HepG2 (cell line): ENCODE results near the gene SLN. TPM values are rescaled to one million over a fixed set of nuclear protein-coding genes. Genes with fewer than 3 reads are reported as not detected.

Experiments
- ATAC-seq: fragments of 200-7000 bp; cut with Tn5 transposase; 3 replicates; pipeline ENCODE4 v1.9.1; 2020; ENCODE audit warnings: mild to moderate bottlenecking, moderate library complexity
- BruUV-seq: library from RNA; stranded (reverse); fragments of 400-500 nt; replicated peaks from 2 replicates; lab custom pipeline; 2021; lab: Mats Ljungman, UMichigan
- CTCF ChIA-PET: fragments of 300-600 bp; formaldehyde crosslinking; extraction: SDS; loops from one replicate; lab custom pipeline; 2021; ENCODE audit warnings: low total read pairs, inconsistent platforms, low intra/inter-chr PET ratio; lab: Yijun Ruan, JAX
- POLR2A ChIA-PET: fragments of 350-600 bp; sonication (Branson Sonifier 250); formaldehyde crosslinking; loops from one replicate; lab custom pipeline; 2020; ENCODE audit warnings: antibody characterized with exemption, inconsistent platforms; lab: Yijun Ruan, JAX
- DNase-seq: peaks from one replicate; pipeline ENCODE4 v3.0.0-alpha.2; 2015; ENCODE audit warnings: low spot score
- FAIRE-seq: peaks from 3 replicates; lab custom pipeline; 2011; peaks lifted over from hg19 to GRCh38; lab: Jason Lieb, UNC
- H2AFZ ChIP-seq: one replicate; pipeline ENCODE4 v1.6.1; 2011; ENCODE audit warnings: low read length, inconsistent platforms
- H3K27ac ChIP-seq: fragments of 300-600 bp; 3 replicates; pipeline ENCODE4 v1.8.0; 2011; ENCODE audit warnings: mixed run types, mild to moderate bottlenecking, mixed read lengths, low read length, inconsistent platforms; ENCODE audit not compliant: insufficient read depth; ENCODE audit errors: extremely low read length
- H3K27me3 ChIP-seq, 2 experiments: fragments of 200-600 bp in 1 of 2; 2 replicates in 1 of 2; 3 replicates in 1 of 2; pipeline versions ENCODE4 v1.6.0 to v1.8.0; 2011; ENCODE audit warnings: low read length in 2 of 2, mild to moderate bottlenecking in 2 of 2, moderate library complexity in 2 of 2, inconsistent platforms in 1 of 2; ENCODE audit not compliant: insufficient read depth in 2 of 2, control insufficient read depth in 1 of 2
- H3K36me3 ChIP-seq, 2 experiments: fragments of 200-600 bp in 1 of 2; replicated peaks in 1 of 2; 2 replicates in 1 of 2; 3 replicates in 1 of 2; pipeline versions ENCODE4 v1.5.1 to v1.8.0; 2011; ENCODE audit warnings: low read length in 2 of 2, inconsistent platforms in 1 of 2; ENCODE audit not compliant: insufficient read depth in 2 of 2, control insufficient read depth in 1 of 2
- H3K4me1 ChIP-seq: 2 replicates; pipeline ENCODE4 v1.5.1; 2012; ENCODE audit warnings: low read length, inconsistent platforms; ENCODE audit not compliant: insufficient read depth
- H3K4me2 ChIP-seq: 2 replicates; pipeline ENCODE4 v1.6.0; 2011; ENCODE audit warnings: low read depth, low read length, inconsistent platforms
- H3K4me3 ChIP-seq, 3 experiments: fragments of 200-600 bp in 1 of 3; sonication (generic), shearing (Covaris generic) in 1 of 3; replicated peaks in 1 of 3; 2 replicates each; pipeline ENCODE4 v1.5.1; 2011 to 2016; ENCODE audit warnings: low read length in 3 of 3, inconsistent platforms in 2 of 3, low read depth in 2 of 3, mild to moderate bottlenecking in 2 of 3, control low read depth in 1 of 3, mixed read lengths in 1 of 3; ENCODE audit not compliant: insufficient read depth in 1 of 3
- H3K79me2 ChIP-seq: one replicate; pipeline ENCODE4 v1.6.1; 2011; ENCODE audit warnings: low read length, inconsistent platforms; ENCODE audit not compliant: insufficient read depth
- H3K9ac ChIP-seq: 2 replicates; pipeline ENCODE4 v1.6.0; 2011; ENCODE audit warnings: mild to moderate bottlenecking, low read depth, low read length, inconsistent platforms; ENCODE audit not compliant: insufficient read depth
- H3K9me3 ChIP-seq: 2 replicates; pipeline ENCODE4 v1.5.1; 2012; ENCODE audit warnings: mild to moderate bottlenecking, low read length
- H4K20me1 ChIP-seq: 2 replicates; pipeline ENCODE4 v1.6.0; 2011; ENCODE audit warnings: inconsistent platforms, mild to moderate bottlenecking, low read length, moderate library complexity; ENCODE audit not compliant: insufficient read depth
- ATF7 ChIP-seq, 2 experiments: fragments of 450-650 bp in 1 of 2; sonication (generic) in 1 of 2; formaldehyde crosslinking in 1 of 2; IDR thresholded peaks; 2 replicates each; pipeline versions ENCODE4 v1.4.0 to v1.6.1; 2016 to 2020; ENCODE audit warnings: antibody characterized with exemption in 1 of 2, mild to moderate bottlenecking in 1 of 2, missing genetic modification reagents in 1 of 2
- CREB1 ChIP-seq, 2 experiments: fragments of 450-650 bp in 1 of 2; IDR thresholded peaks; 2 replicates each; pipeline ENCODE4 v1.6.1; 2016 to 2017; ENCODE audit warnings: control low read depth in 1 of 2, mild to moderate bottlenecking in 1 of 2, missing compliant biosample characterization in 1 of 2, missing genetic modification characterization in 1 of 2
- GTF2F1 ChIP-seq: fragments of 150-350 bp; IDR thresholded peaks from 2 replicates; pipeline ENCODE4 v1.6.1; 2014; ENCODE audit warnings: low read length
- SIN3A ChIP-seq: IDR thresholded peaks from 2 replicates; pipeline ENCODE4 v1.6.1; 2011; ENCODE audit warnings: low read depth, mild to moderate bottlenecking, control low read depth, low read length, borderline replicate concordance
- SIX1 ChIP-seq: sonication (generic); formaldehyde crosslinking; IDR thresholded peaks from 2 replicates; pipeline ENCODE4 v1.4.0; 2020; ENCODE audit warnings: missing genetic modification reagents, borderline replicate concordance
- TRAFD1 ChIP-seq: sonication (generic); formaldehyde crosslinking; IDR thresholded peaks from 2 replicates; pipeline ENCODE4 v1.5.1; 2020; ENCODE audit warnings: missing genetic modification reagents, mild to moderate bottlenecking, borderline replicate concordance
- YEATS2 ChIP-seq: sonication (generic); formaldehyde crosslinking; IDR thresholded peaks from 2 replicates; pipeline ENCODE4 v1.4.0; 2020; ENCODE audit warnings: missing genetic modification reagents, borderline replicate concordance
- ZBTB4 ChIP-seq: sonication (generic); formaldehyde crosslinking; IDR thresholded peaks from 2 replicates; pipeline ENCODE4 v1.4.0; 2020; ENCODE audit warnings: missing genetic modification reagents, mild to moderate bottlenecking, borderline replicate concordance
- ZFP1 ChIP-seq: IDR thresholded peaks from 2 replicates; pipeline ENCODE4 v1.6.1; 2016
- ZFYVE20 ChIP-seq: sonication (generic); formaldehyde crosslinking; IDR thresholded peaks from 2 replicates; pipeline ENCODE4 v1.8.0; 2023; ENCODE audit warnings: low read depth, mild to moderate bottlenecking, moderate library complexity, missing genetic modification reagents, borderline replicate concordance
- ZNF564 ChIP-seq: sonication (generic); formaldehyde crosslinking; IDR thresholded peaks from 2 replicates; pipeline ENCODE4 v1.8.1; 2023; ENCODE audit warnings: mild to moderate bottlenecking, missing genetic modification reagents
- WGBS: methylation state at CpG from one replicate; pipeline ENCODE4 v1.1.6; 2017; ENCODE audit warnings: low lambda C conversion rate; 5-methylcytosine and 5-hydroxymethylcytosine counted together
- in situ Hi-C: cut with HindIII; loops from 2 replicates; pipeline ENCODE4 v1.10.0; 2017; ENCODE audit warnings: low pct_unique_long_range_greater_than_20kb; ENCODE audit not compliant: extremely low pct_ligation_motif_present
- intact Hi-C: fragments of 100-400 bp; cut with micrococcal nuclease; formaldehyde crosslinking; loops from one replicate; pipeline ENCODE4 v1.10.0; 2022; ENCODE audit not compliant: unreplicated experiment
- polyA plus RNA-seq, 8 experiments: library from polyadenylated mRNA; depleted of rRNA in 3 of 8; stranded (reverse) in 7 of 8; unstranded in 1 of 8; fragments of >200 nt; fragmentation: Illumina TruSeq in 4 of 8; extraction: Trizol in 4 of 8; gene quantifications; 2 replicates each; pipeline versions ENCODE4 v1.2.1 to v1.2.3, GENCODE V29; 2011 to 2016; ENCODE audit warnings: low read depth in 4 of 8, missing spikeins in 1 of 8, mixed read lengths in 1 of 8; ENCODE audit not compliant: insufficient read depth in 1 of 8
- total RNA-seq, 5 experiments: library from RNA; depleted of rRNA; stranded (reverse); fragments of >200 nt; fragmentation: Illumina TruSeq; extraction: Trizol; gene quantifications; 2 replicates each; pipeline ENCODE4 v1.2.3, GENCODE V29; 2016; ENCODE audit warnings: low read depth in 1 of 5

The SLN gene
- total and polyA plus RNA-seq, 2 of the 13 experiments (the other 11 are each of a cell fraction or from before 2014, with no cell fraction given) = not detected

DNA sequence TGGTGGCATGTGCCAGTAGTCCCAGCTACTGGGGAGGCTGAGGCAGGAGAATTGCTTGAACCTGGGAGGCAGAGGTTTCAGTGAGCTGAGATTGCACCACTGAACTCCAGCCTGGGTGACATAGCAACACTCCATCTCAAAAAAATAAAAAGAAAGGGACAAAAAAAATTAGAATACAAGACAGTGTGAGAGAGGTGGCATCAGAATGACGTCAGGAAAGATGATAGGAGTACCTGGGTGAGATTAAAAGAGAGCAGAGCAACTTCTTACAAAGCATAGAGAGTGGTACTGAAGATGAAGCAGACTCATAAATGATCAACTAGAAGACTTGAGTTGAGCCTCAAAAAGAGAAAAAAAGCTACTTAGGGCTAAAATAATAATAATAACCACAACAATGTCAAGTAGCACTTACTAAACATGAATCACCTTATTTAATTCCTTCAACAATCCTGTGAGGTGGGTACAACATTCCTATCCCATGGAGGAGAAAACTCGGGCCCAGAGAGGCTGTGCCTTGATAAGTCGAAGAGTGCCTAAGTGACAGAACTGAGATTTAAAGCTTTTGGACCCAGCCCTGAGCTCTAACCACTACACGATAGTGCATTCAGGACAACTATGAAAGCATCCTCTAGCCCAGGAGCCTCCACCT lies 5.2 kb upstream of the SLN start:
- Histone ChIP-seq H3K4me2 (no peak overlapping the region), H3K9ac (no peak overlapping the region), H3K27ac (no peak overlapping the region), H3K4me3 (no peak overlapping the region), H3K27me3 (peaks cover 0 to 9% of the 10 kb centered on the region in 2 experiments; a peak in 1 of 5 replicates), H2AFZ (no peak overlapping the region), H4K20me1 (no peaks in the 10 kb centered on the region), H3K79me2 (no peaks in the 10 kb centered on the region), H3K36me3 (no peaks in the 10 kb centered on the region), H3K4me1 (no peaks in the 10 kb centered on the region), H3K9me3 (no peaks in the 10 kb centered on the region)
- ATAC-seq = no peak
- BruUV-seq = no TSS peak
- POLR2A ChIA-PET = no interaction called here
- DNase-seq = no peak
- CTCF ChIA-PET = no interaction called here
- in situ Hi-C loops = no loop called here
- 2% methylated on average over 4 of the region's 4 CpGs for WGBS
- intact Hi-C loops = no loop called here
- FAIRE-seq = no peak
- TF ChIP-seq ATF7 (IDR thresholded peaks at IDR 0.05) (peak; percentile 78), ATF7 (CRISPR knock-in tag; IDR thresholded peaks at IDR 0.05) (no peak), CREB1 (IDR thresholded peaks at IDR 0.05) (peak; percentile 76), CREB1 (CRISPR knock-in tag; IDR thresholded peaks at IDR 0.05) (no peak), ZFP1 (CRISPR knock-in tag) (no peak)

- peaks cover 0 to 9% of the 10 kb centered on the region in 2 experiments; a peak in 1 of 5 replicates for H3K27me3 ChIP-seq
- H3K36me3 ChIP-seq = no peaks in the 10 kb centered on the region
- H3K4me3 ChIP-seq = no peak overlapping the region
- no peaks in the 10 kb centered on the region for H3K79me2 ChIP-seq
- no TSS peak for BruUV-seq
- 0% methylated on average over 3 of the region's 3 CpGs for WGBS
- no peak overlapping the region for H3K27ac ChIP-seq
- ATAC-seq (no peak), DNase-seq (no peak), FAIRE-seq (no peak)
- H3K4me2 ChIP-seq = no peak overlapping the region
- in situ Hi-C loops = no loop called here
- H3K4me1 ChIP-seq = no peaks in the 10 kb centered on the region
- POLR2A ChIA-PET = no interaction called here
- intact Hi-C loops = no loop called here
- no peak overlapping the region for H2AFZ ChIP-seq
- no peaks in the 10 kb centered on the region for H4K20me1 ChIP-seq
- no peaks in the 10 kb centered on the region for H3K9me3 ChIP-seq
- H3K9ac ChIP-seq = no peak overlapping the region
- CTCF ChIA-PET = no interaction called here
- TF ChIP-seq SIN3A = no peak
- no peak for TF ChIP-seq ZNF564
- no peak for TF ChIP-seq ZBTB4 (CRISPR knock-in tag)
- no peak for TF ChIP-seq GTF2F1
- TF ChIP-seq ZFYVE20 (CRISPR knock-in tag) = no peak
- no peak for TF ChIP-seq YEATS2 (CRISPR knock-in tag)
- no peak for TF ChIP-seq TRAFD1 (CRISPR knock-in tag)
- TF ChIP-seq SIX1 = no peak
Measured at GRCh38 chr11:107713009-107713408, 1.2 kb upstream of the SLN start.
